Adrenal gland (tissue), 12 donors: ENCODE measurements around the gene FRMD3. TPM values are rescaled to one million over a fixed set of nuclear protein-coding genes. Genes with fewer than 3 reads are reported as not detected.
"Not testable (repeated sequence)": the region's sequence is repeated elsewhere in the genome, so short reads cannot be mapped to it uniquely, and the experiment has no call there.

Source experiments
- DNase-seq, 7 donors: peaks; one replicate each; pipeline ENCODE4 v3.0.0-alpha.2; 2019 to 2020
- H3K27ac ChIP-seq, 5 donors: fragments of 200-600 bp; sonication (generic) in 4 of 5; 1 replicate in 3 of 5; 2 replicates in 2 of 5; pipeline versions ENCODE4 v1.5.1 to v1.8.0; 2016 to 2020; ENCODE audit warnings: mild to moderate bottlenecking in 1 of 5
- H3K27me3 ChIP-seq: fragments of 200-600 bp; 2 replicates; pipeline ENCODE4 v1.8.0; 2021
- H3K36me3 ChIP-seq, 2 donors: fragments of 200-600 bp; replicated peaks in 1 of 2; 1 replicate in 1 of 2; 2 replicates in 1 of 2; pipeline versions ENCODE4 v1.5.1 to v1.8.0; 2018 to 2022
- H3K4me1 ChIP-seq, 2 donors: fragments of 200-600 bp; replicated peaks in 1 of 2; 1 replicate in 1 of 2; 2 replicates in 1 of 2; pipeline versions ENCODE4 v1.5.1 to v1.8.0; 2018 to 2021
- H3K4me3 ChIP-seq, 4 donors: fragments of 200-600 bp; sonication (generic) in 3 of 4; one replicate each; pipeline ENCODE4 v1.5.1; 2016 to 2018
- H3K9me3 ChIP-seq, 3 donors: fragments of 200-600 bp; sonication (generic) in 1 of 3; replicated peaks in 1 of 3; 1 replicate in 2 of 3; 2 replicates in 1 of 3; pipeline versions ENCODE4 v1.5.1 to v1.8.0; 2016 to 2021
- CTCF ChIP-seq, 6 experiments: fragments of 450-650 bp in 4 of 6; fragments of 200-600 bp in 2 of 6; sonication (generic) in 1 of 6; IDR thresholded peaks; 1 replicate in 5 of 6; 2 replicates in 1 of 6; pipeline versions ENCODE4 v1.5.1 to v1.8.0; 2016 to 2021; ENCODE audit warnings: antibody characterized with exemption in 6 of 6, mild to moderate bottlenecking in 2 of 6, moderate library complexity in 1 of 6
- POLR2A ChIP-seq, 2 donors: fragments of 450-650 bp; IDR thresholded peaks; one replicate each; pipeline ENCODE4 v1.6.1; 2017; ENCODE audit warnings: antibody characterized with exemption in 2 of 2, mild to moderate bottlenecking in 2 of 2, moderate library complexity in 1 of 2
- WGBS, 4 donors: extraction: QIAGEN DNeasy Blood & Tissue Kit in 2 of 4; methylation state at CpG; one replicate each; pipeline versions ENCODE4 v1.1.5 to v1.1.7; 2013 to 2017; 5-methylcytosine and 5-hydroxymethylcytosine counted together
- intact Hi-C, 2 donors: fragments of 100-400 bp; cut with DNase I; formaldehyde crosslinking; loops; one replicate each; pipeline versions ENCODE4 v1.14.1 to v1.15.0; 2022 to 2023
- polyA plus RNA-seq, 3 donors: library from polyadenylated mRNA; stranded (reverse); fragments of 200-250 nt in 2 of 3; fragments of 350-450 nt in 1 of 3; fragmentation: Illumina TruSeq in 1 of 3; extraction: RNeasy Lipid Tissue Mini Kit (QIAGEN cat#74804) in 1 of 3; gene quantifications; one replicate each; pipeline ENCODE4 v1.2.3, GENCODE V29; 2013 to 2014
- total RNA-seq, 9 donors: library from RNA; depleted of rRNA in 4 of 9; stranded (reverse); fragments of >200 nt in 4 of 9; fragments of 120-200 nt in 1 of 9; fragmentation: NEBNext Ultra II Directional in 1 of 9; extraction: Animal tissue kit (Norgen Biotek cat#: 25700) in 1 of 9; gene quantifications; one replicate each; pipeline versions ENCODE4 v1.1.0 to v1.2.4, GENCODE V29; 2013 to 2023
- donor health status: healthy with polysubstance abuse.
- donor health status: Bipolar disorder and iron deficiency.
- donor health status: DM: yes; HTN: yes; CAD: no.
- donor health status: DM: no; HTN: no; CAD: no.
- donor health status: DM: no; HTN: no; CAD: no.
- donor health status: DM: yes; HTN: yes; CAD: no.

Gene FRMD3
- total and polyA plus RNA-seq, 12 donors, result 1.8 to 32.9 (median 13.6) TPM

DNA sequence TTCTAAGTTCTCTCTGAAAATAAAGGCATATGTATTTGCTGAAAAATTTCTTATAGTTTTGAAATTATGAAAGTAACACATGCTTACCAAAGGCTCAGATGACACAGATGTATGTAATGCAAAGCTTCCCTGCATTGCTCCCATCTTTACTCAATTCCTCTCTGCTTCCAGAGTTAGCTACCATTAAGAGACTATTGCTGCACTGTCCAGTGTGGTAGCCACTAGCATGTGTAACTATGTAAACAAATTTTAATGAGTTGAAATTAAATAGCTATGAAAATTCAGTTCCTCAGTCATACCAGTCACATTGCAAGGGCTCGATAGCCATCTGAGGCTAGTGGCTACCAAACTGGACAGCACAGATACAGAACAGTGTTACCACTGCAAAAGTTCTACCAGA, 17.9 kb downstream of the FRMD3 start:
- no peak overlapping the region for H3K27ac ChIP-seq
- TF ChIP-seq POLR2A (IDR thresholded peaks at IDR 0.05), result no peak
- TF ChIP-seq CTCF (IDR thresholded peaks at IDR 0.05), result no peak
- no peaks in the 10 kb centered on the region for H3K9me3 ChIP-seq
- no peaks in the 10 kb centered on the region for H3K4me1 ChIP-seq
- H3K27me3 ChIP-seq, result no peaks in the 10 kb centered on the region
- no peak overlapping the region for H3K4me3 ChIP-seq
- intact Hi-C loops, result no loop called here
- H3K36me3 ChIP-seq, result no peaks in the 10 kb centered on the region
- 93 to 100% (median 98%) methylated on average over 1 of the region's 1 CpG for WGBS, 4 donors
- DNase-seq, result no peak

DNA sequence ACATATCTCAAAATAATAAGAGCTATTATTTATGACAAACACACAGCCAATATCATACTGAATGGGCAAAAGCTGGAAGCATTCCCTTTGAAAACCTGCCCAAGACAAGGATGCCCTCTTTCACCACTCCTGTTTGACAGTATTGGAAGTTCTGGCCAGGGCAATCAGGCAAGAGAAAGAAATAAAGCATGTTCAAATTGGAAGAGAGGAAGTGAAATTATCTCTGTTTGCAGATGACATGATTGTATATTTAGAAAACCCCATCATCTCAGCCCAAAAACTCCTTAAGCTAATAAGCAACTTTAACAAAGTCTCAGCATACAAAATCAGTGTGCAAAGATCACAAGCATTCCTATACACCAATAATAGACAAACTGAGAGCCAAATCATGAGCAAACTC, 20.2 kb downstream of the FRMD3 start:
- H3K4me1 ChIP-seq, H3K36me3 ChIP-seq, H3K27ac ChIP-seq, H3K27me3 ChIP-seq, H3K4me3 ChIP-seq, DNase-seq, intact Hi-C loops, H3K9me3 ChIP-seq: not testable (repeated sequence)

- no peak overlapping the region for H3K27ac ChIP-seq
Observed at GRCh38 chr9:83514767-83515166, 23.4 kb downstream of the FRMD3 start.

DNA sequence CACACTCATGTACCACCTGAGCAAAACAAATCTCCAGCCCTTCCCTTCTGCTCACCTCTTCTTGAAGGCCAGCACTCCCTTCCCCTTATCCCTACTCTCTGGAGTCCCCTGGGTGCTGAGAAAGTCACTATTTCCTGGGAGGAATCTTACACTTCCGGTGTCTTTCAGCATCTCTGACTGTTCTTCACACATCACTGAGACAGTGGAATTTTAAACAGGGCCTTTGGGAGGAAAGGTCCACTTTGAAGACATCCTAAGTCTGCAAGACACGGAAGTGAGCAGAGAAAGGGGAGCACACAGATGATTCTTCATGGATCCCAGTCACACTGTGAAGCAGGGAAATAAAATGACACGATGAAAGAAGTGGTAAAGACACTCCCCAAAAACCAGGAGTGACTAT, 25.6 kb downstream of the FRMD3 start:
- Histone ChIP-seq H3K27ac (no peak overlapping the region), H3K4me1 (no peaks in the 10 kb centered on the region), H3K27me3 (no peaks in the 10 kb centered on the region), H3K4me3 (no peak overlapping the region), H3K9me3 (no peaks in the 10 kb centered on the region), H3K36me3 (no peaks in the 10 kb centered on the region)
- no peak for TF ChIP-seq CTCF (IDR thresholded peaks at IDR 0.05)
- TF ChIP-seq POLR2A (IDR thresholded peaks at IDR 0.05), result no peak
- intact Hi-C loops, result no loop called here
- WGBS, 4 donors, result 84 to 96% (median 89%) methylated on average over 3 of the region's 3 CpGs
- DNase-seq, result no peak

More at GRCh38 chr9:83514767-83515166, 23.4 kb downstream of the FRMD3 start:
- WGBS, 4 donors, result 93 to 96% (median 96%) methylated on average over 2 of the region's 2 CpGs
- Histone ChIP-seq H3K36me3 (no peaks in the 10 kb centered on the region), H3K4me3 (no peak overlapping the region), H3K27me3 (no peaks in the 10 kb centered on the region), H3K9me3 (no peaks in the 10 kb centered on the region), H3K4me1 (no peaks in the 10 kb centered on the region)
- TF ChIP-seq POLR2A (IDR thresholded peaks at IDR 0.05) (no peak), CTCF (IDR thresholded peaks at IDR 0.05) (no peak)
- intact Hi-C loops, result no loop called here
- no peak for DNase-seq

- H3K36me3 ChIP-seq, result no peaks in the 10 kb centered on the region
- WGBS, 4 donors, result 47 to 83% (median 70%) methylated on average over 1 of the region's 1 CpG
Observed at GRCh38 chr9:83511051-83511450, 27.1 kb downstream of the FRMD3 start.

More at GRCh38 chr9:83511051-83511450, 27.1 kb downstream of the FRMD3 start:
- Histone ChIP-seq H3K27ac (no peak overlapping the region), H3K9me3 (no peaks in the 10 kb centered on the region), H3K27me3 (no peaks in the 10 kb centered on the region), H3K4me3 (no peak overlapping the region), H3K4me1 (no peaks in the 10 kb centered on the region)
- intact Hi-C loops, result no loop called here
- DNase-seq, result no peak
- TF ChIP-seq CTCF (IDR thresholded peaks at IDR 0.05), result no peak
- TF ChIP-seq POLR2A (IDR thresholded peaks at IDR 0.05), result no peak
